Astrocyte of the cerebellum (primary cell): Measurements from ENCODE around the gene GGCT.

ENCODE experiments used
- DNase-seq: peaks from one replicate; pipeline ENCODE4 v3.0.0-alpha.2; 2011; ENCODE audit warnings: low read depth
- H3K4me3 ChIP-seq: 2 replicates; pipeline ENCODE4 v1.5.1; 2011; ENCODE audit warnings: mild to moderate bottlenecking, low read depth, low read length, moderate library complexity
- in situ Hi-C: cut with HindIII; loops from 2 replicates; pipeline ENCODE4 v1.10.0; 2017; ENCODE audit warnings: low sequenced_read_pairs
- TF ChIP-seq, protein P1 (sequence below): IDR thresholded peaks from 2 replicates; pipeline ENCODE4 v1.5.1; 2012; ENCODE audit warnings: low read length, low read depth, moderate library complexity, mild to moderate bottlenecking; ENCODE audit errors: missing control alignments

The GGCT gene

DNA sequence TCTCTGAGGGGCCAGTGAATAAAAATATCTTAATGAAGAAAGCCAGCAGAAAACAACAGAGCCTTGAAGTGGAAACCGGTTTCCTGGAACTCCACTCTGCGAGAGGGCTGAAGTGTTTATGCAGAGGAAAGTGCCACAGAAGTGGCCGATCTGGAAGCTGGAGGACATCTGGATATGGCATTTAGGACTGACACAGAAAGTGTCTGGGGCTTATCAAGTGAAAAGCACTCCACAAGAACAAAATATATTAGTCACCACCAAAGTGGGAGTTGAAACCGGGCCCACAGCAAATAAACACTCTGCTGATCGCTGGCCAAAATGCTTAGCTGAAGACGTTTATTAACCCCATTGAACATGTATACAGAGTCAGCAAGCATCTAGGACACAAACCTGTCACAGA is 33.9 kb downstream of the GGCT start:
- no peak for DNase-seq
- in situ Hi-C loops: no loop called here
- TF ChIP-seq, protein P1, sequence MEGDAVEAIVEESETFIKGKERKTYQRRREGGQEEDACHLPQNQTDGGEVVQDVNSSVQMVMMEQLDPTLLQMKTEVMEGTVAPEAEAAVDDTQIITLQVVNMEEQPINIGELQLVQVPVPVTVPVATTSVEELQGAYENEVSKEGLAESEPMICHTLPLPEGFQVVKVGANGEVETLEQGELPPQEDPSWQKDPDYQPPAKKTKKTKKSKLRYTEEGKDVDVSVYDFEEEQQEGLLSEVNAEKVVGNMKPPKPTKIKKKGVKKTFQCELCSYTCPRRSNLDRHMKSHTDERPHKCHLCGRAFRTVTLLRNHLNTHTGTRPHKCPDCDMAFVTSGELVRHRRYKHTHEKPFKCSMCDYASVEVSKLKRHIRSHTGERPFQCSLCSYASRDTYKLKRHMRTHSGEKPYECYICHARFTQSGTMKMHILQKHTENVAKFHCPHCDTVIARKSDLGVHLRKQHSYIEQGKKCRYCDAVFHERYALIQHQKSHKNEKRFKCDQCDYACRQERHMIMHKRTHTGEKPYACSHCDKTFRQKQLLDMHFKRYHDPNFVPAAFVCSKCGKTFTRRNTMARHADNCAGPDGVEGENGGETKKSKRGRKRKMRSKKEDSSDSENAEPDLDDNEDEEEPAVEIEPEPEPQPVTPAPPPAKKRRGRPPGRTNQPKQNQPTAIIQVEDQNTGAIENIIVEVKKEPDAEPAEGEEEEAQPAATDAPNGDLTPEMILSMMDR: no peak
- no peak overlapping the region for H3K4me3 ChIP-seq

DNA sequence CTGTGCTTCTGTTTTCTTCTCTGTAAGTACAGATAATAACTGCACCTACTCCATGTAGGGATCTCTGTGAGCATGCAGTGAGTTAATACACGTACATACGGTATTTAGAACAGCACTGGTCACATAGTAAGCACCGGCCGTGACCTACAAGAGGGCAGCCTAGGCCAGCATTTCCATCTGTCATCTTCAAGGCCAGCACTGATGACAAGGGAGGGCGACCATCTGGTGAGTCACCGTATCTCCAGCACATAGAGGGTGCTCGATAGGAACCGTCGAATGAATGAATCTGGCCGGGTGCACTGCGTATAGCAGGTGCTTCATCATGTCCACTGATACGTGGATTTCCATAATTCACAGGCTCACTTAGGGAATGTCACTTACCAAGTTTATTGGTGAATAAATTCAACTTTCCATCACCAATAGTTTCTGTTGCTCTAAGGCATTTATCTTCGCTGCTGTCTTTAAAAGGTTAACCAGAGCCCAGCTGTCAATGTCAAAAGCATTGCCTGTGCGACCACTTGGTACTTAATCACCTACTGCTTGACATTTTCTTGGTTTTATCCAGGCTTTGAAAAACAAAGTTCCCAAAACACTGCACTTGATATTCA is 34.4 kb downstream of the GGCT start:
- TF ChIP-seq, protein P1: no peak
- DNase-seq: no peak
- in situ Hi-C loops: no loop called here
- H3K4me3 ChIP-seq: no peak overlapping the region

GRCh38 chr7:30469303-30469702 is 35.3 kb downstream of the GGCT start:
- H3K4me3 ChIP-seq: no peak overlapping the region
- DNase-seq: peak; percentile 97

GRCh38 chr7:30468791-30469190 is 35.8 kb downstream of the GGCT start:
- TF ChIP-seq, protein P1: no peak
- in situ Hi-C loops: no loop called here
- DNase-seq: no peak
- no peak overlapping the region for H3K4me3 ChIP-seq

More at GRCh38 chr7:30469303-30469702, 35.3 kb downstream of the GGCT start:
- in situ Hi-C loops: no loop called here
- TF ChIP-seq, protein P1: peak; percentile 68

DNA sequence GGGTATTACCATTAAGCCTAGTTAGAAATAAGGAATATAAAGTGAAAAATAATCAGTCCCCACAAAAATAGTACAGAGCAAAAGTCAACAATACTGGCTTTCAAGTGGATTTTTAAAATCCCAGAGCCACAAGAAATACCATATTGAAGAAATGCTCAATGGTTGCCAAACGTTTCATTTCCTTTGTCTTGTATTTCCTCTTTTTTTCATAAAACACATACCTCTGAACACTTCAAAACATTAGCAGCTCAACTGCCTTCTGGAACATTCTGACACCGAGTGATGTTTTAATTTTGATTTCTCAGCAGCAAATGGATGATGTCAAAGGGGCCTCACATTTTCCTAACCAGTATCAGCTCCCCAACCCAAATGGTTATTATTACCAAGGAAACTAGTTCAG is 36.6 kb downstream of the GGCT start:
- DNase-seq: no peak
- in situ Hi-C loops: no loop called here
- no peak overlapping the region for H3K4me3 ChIP-seq
- TF ChIP-seq, protein P1: no peak

GRCh38 chr7:30467271-30467670 is 37.4 kb downstream of the GGCT start:
- in situ Hi-C loops: no loop called here

More at GRCh38 chr7:30467271-30467670, 37.4 kb downstream of the GGCT start:
- no peak overlapping the region for H3K4me3 ChIP-seq
- TF ChIP-seq, protein P1: no peak
- DNase-seq: no peak
